OCI-LY7 (cell line): Measurements from ENCODE around the gene PALLD.

Experiments used
- CTCF ChIP-seq: fragments of 200-600 bp; sonication (generic); conservative IDR thresholded peaks from 2 replicates; pipeline ENCODE4 v1.5.1; 2014; ENCODE audit warnings: mild to moderate bottlenecking, antibody characterized with exemption, low read length, moderate library complexity, mixed read lengths
- EZH2phosphoT487 ChIP-seq: fragments of 200-600 bp; sonication (generic); IDR thresholded peaks from 2 replicates; pipeline ENCODE4 v1.6.1; 2018; ENCODE audit warnings: low read depth, borderline replicate concordance, mild to moderate bottlenecking, mixed run types, antibody characterized with exemption, low read length, moderate library complexity, mixed read lengths

- TF ChIP-seq CTCF (no peak), EZH2phosphoT487 (no peak)
Measured at GRCh38 chr4:168682898-168683500, 186.1 kb downstream of the PALLD start.
